ENCODE measurements around the gene SLIT3. TPM values are rescaled to one million over a fixed set of nuclear protein-coding genes. Genes with fewer than 3 reads are reported as not detected.

SLIT3 gene
- total and polyA plus RNA-seq, 2 donors from 2014 or later, result 14.5 to 54.1 TPM

DNA sequence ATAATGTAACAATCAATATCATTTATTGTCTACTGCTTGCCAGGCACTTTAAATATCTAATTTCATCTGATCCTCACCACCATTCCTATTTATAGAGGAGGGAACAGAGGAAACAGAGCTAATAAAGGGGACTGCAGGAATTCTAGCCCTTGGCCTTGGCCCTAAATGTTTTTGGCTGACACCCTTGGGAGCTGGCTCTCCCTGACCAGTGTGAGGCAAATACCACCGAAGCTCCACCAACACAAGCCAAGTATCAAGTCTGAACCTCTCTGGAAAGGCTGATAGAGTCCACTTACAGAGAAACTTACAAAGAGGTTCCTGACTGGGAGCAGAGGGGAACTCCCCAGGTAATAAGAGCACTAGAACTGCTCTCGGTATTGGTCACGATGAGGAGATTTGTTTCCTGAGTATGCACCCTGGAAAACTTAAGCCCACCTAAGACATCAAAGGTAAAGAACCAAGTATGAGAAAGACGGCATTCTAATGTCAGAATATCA is 478.6 kb downstream of the SLIT3 start:
- TF ChIP-seq, protein P1, sequence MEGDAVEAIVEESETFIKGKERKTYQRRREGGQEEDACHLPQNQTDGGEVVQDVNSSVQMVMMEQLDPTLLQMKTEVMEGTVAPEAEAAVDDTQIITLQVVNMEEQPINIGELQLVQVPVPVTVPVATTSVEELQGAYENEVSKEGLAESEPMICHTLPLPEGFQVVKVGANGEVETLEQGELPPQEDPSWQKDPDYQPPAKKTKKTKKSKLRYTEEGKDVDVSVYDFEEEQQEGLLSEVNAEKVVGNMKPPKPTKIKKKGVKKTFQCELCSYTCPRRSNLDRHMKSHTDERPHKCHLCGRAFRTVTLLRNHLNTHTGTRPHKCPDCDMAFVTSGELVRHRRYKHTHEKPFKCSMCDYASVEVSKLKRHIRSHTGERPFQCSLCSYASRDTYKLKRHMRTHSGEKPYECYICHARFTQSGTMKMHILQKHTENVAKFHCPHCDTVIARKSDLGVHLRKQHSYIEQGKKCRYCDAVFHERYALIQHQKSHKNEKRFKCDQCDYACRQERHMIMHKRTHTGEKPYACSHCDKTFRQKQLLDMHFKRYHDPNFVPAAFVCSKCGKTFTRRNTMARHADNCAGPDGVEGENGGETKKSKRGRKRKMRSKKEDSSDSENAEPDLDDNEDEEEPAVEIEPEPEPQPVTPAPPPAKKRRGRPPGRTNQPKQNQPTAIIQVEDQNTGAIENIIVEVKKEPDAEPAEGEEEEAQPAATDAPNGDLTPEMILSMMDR (IDR thresholded peaks at IDR 0.05; ENCODE audit: borderline replicate concordance, extremely low read depth, insufficient read depth), result no peak
- FAIRE-seq (no peak), DNase-seq (no peak)
- no peaks in the 10 kb centered on the region for H3K27me3 ChIP-seq (ENCODE audit: control insufficient read depth, insufficient read depth, low read length)
- intact Hi-C loops (cut with DNase I), result no loop called here
- H3K27ac ChIP-seq (ENCODE audit: low read depth in 2 of 2, low read length in 2 of 2), result no peak overlapping the region
- no peak overlapping the region for H3K4me3 ChIP-seq (ENCODE audit: low read length in 3 of 3)
- H3K9ac ChIP-seq (ENCODE audit: low read length in 3 of 3), result no peak overlapping the region
- no peaks in the 10 kb centered on the region for H3K4me1 ChIP-seq (ENCODE audit: control insufficient read depth in 2 of 3, insufficient read depth in 2 of 3, low read depth in 1 of 3, low read length in 3 of 3)
- no peaks in the 10 kb centered on the region for H3K9me3 ChIP-seq (ENCODE audit: control insufficient read depth in 2 of 3, insufficient read depth in 1 of 3, low read length in 3 of 3)
- peaks cover 0 to 3% (median 0%) of the 10 kb centered on the region in 3 donors for H3K36me3 ChIP-seq (ENCODE audit: control insufficient read depth in 2 of 3, insufficient read depth in 3 of 3, low read length in 3 of 3)

- Histone ChIP-seq H3K27ac (ENCODE audit: low read depth in 2 of 2, low read length in 2 of 2) (no peak overlapping the region), H3K4me1 (ENCODE audit: control insufficient read depth in 2 of 3, insufficient read depth in 2 of 3, low read depth in 1 of 3, low read length in 3 of 3) (no peaks in the 10 kb centered on the region), H3K9ac (ENCODE audit: low read length in 3 of 3) (no peak overlapping the region), H3K27me3 (ENCODE audit: control insufficient read depth, insufficient read depth, low read length) (no peaks in the 10 kb centered on the region), H3K36me3 (ENCODE audit: control insufficient read depth in 2 of 3, insufficient read depth in 3 of 3, low read length in 3 of 3) (peaks cover 0 to 3% (median 0%) of the 10 kb centered on the region in 3 donors), H3K9me3 (ENCODE audit: control insufficient read depth in 2 of 3, insufficient read depth in 1 of 3, low read length in 3 of 3) (no peaks in the 10 kb centered on the region), H3K4me3 (ENCODE audit: low read length in 3 of 3) (no peak overlapping the region)
- TF ChIP-seq, protein P1 (IDR thresholded peaks at IDR 0.05; ENCODE audit: borderline replicate concordance, extremely low read depth, insufficient read depth), result no peak
- DNase-seq, result no peak
- FAIRE-seq, result no peak
- intact Hi-C loops (cut with DNase I), result no loop called here
Measured at GRCh38 chr5:168820874-168821273, 480.1 kb downstream of the SLIT3 start.

DNA sequence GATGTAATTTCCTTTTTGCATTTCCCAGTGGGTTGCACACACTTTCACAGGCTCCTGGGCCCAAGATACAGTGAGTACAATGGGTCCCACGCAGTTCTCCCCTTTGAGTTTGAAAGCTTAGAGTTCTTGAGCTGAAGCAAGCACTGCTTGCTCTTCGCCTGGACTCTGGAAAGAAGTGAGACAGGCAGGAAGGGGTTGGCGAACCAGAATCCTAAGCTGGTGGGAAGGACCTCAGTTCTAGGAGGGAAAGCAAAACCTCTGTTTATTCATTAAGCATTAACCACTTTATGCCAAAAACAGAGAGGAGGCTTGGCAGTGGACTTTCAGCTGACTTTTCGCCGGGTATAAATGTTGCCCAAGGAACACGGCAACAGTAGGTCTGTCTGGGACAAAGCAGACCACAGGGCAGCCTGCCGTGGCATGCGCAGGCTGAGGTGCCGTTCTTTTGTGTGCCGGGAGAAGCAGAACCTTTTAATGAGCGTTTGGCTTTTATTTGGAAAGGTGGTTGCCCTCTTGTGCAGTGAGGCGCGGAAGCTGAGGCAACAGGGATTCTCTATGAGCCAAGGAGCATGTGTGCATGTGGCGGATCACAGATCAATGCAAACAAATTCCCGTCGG is 481.8 kb downstream of the SLIT3 start:
- H3K9me3 ChIP-seq (ENCODE audit: control insufficient read depth in 2 of 3, insufficient read depth in 1 of 3, low read length in 3 of 3), result no peaks in the 10 kb centered on the region
- no peaks in the 10 kb centered on the region for H3K27me3 ChIP-seq (ENCODE audit: control insufficient read depth, insufficient read depth, low read length)
- DNase-seq (peak in 3 of 5 donors; percentile 24 to 43 (median 32)), FAIRE-seq (no peak)
- peak overlapping the region in 1 of 3 donors; percentile 46 for H3K4me3 ChIP-seq (ENCODE audit: low read length in 3 of 3)
- no peak overlapping the region for H3K27ac ChIP-seq (ENCODE audit: low read depth in 2 of 2, low read length in 2 of 2)
- TF ChIP-seq, protein P1 (IDR thresholded peaks at IDR 0.05; ENCODE audit: borderline replicate concordance, extremely low read depth, insufficient read depth), result no peak
- H3K9ac ChIP-seq (ENCODE audit: low read length in 3 of 3), result no peak overlapping the region
- no peaks in the 10 kb centered on the region for H3K4me1 ChIP-seq (ENCODE audit: control insufficient read depth in 2 of 3, insufficient read depth in 2 of 3, low read depth in 1 of 3, low read length in 3 of 3)
- intact Hi-C loops (cut with DNase I), result no loop called here
- peaks cover 0 to 3% (median 0%) of the 10 kb centered on the region in 3 donors for H3K36me3 ChIP-seq (ENCODE audit: control insufficient read depth in 2 of 3, insufficient read depth in 3 of 3, low read length in 3 of 3)
